Pons (tissue), 1 donor: ENCODE data around the gene MPEG1.
A peak's percentile ranks its signal among the peaks of the same experiment; 100 is the strongest.

Experiments used
- DNase-seq: peaks from one replicate; pipeline ENCODE4 v3.0.0-alpha.2; 2016; ENCODE audit warnings: low spot score

Gene MPEG1

GRCh38 chr11:59218893-59219292 is 6.2 kb upstream of the MPEG1 start:
- no peak for DNase-seq

- no peak for DNase-seq
Measured at GRCh38 chr11:59218319-59218718, 5.6 kb upstream of the MPEG1 start.

DNA sequence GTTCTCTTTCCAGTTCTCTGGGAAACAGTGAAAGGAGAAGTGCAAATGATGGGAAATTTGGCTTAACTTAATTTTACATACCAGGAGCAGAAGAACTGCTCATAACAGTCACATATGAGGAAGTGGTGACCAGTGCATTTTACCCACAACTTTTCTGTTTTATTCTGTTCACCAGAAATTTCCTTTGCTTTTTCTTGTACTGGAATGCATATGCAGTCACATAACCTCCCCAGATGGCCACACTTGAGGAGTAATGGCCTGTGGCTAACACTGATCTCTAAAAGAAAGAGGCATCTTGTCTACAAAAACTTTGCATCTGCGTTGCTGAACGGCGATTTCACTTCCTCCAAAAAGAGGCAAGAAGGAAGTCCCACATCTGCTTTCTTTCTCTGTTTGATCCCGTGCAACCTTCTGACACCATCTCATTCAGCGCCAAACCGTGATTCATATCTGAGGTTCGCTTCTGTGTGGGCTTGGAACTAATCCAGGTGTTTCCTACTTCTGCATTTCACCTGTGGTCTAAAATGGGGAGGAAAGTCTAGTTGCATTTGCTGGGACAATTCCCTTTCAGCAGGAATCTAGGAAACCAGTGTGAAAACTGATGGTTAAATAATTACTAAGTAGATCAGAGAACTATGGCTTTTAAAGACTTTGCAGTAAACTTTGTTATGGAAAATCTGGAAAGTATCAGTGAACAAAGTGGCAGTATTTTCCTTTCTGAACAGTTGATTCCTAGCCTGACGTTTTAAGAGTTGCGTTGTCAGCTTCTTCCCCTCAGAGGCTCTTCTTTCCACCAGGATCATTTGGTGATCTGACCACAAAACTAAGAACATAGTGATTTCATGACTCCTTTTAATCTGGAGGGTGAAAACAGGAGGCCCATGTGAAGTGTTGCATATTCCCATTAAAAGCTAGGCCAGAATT is 4.2 kb upstream of the MPEG1 start:
- DNase-seq = peak; percentile 81

DNA sequence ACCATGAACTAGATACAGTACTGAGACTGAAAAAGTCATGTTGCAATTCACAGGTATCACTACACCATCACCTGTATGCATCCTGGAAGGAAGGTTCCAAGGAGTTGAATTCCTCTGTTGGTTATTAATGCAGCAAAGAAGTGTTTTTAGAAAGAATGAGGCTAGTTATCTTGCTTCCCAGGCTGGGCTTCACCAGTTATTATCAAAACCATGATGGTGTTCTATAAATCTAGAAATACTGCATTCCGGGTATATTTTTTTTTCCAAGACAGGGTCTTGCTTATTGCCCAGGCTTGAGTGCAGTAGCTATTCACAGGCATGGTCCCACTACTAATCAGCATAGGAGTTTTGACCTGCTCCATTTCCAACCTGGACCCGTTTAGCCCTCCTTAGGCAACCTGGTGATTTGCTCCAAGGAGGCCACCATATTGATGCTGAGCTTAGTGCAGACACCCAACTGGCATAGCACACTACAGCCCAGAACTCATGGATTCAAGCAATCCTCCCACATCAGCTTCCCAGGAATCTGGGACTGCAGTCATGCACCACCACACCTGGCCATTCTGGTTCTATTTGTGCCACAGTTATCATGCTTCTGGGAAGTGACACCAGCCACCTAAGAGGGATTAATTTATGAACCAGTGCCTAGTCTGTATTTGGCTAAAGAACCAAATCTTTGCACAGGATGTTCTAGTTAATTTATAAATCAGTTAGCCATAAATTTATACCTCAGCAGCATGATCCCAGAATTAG is 1.6 kb upstream of the MPEG1 start:
- DNase-seq = no peak

GRCh38 chr11:59212222-59212621 is 505 bp downstream of the MPEG1 start:
- no peak for DNase-seq

GRCh38 chr11:59208956-59209355 is 3.8 kb downstream of the MPEG1 start:
- DNase-seq = no peak

DNA sequence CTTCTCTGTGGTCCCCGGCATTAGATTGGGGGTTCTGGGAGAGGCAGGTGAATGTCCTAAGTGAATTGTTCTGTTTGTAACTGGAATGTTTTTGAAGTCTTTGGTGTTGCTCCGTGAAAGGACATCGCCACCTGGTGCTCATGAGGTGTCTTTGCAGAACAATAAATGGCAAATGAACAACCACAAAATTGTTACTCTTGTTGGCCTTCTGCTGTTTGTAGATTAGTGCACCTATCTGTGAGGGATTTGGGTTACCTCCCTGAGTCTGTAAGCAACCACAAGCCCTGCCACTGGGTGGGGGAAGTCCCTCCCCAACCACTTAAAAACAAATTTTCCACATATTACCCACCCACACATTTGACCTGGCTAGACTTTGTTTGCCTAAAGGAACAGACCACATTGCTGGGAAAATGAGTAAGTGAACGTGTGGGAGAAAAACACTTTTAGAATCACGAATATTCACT is 4.7 kb downstream of the MPEG1 start:
- peak; percentile 82 for DNase-seq

GRCh38 chr11:59206635-59207034 is 6.1 kb downstream of the MPEG1 start:
- peak; percentile 76 for DNase-seq

DNA sequence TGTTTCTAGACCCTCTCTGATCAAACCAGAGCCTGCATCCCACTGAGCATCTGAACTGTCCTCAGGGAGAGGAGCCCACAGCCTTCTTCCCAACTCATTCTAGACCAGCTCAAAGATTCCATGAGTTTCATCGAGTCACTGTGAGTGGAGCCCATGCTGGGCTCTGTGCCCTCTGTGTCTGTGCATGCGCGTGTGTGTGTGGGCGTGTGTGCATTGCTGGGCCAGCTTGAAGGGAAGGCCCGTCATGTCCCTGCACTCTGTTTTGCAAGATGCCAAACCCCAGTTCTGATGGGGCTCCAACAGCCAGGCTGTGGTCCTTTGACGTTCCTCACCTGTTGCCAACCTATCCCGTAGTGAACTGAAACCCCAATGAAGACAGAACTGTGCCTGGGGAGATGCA is 7.1 kb downstream of the MPEG1 start:
- DNase-seq = no peak

- DNase-seq = no peak
Measured at GRCh38 chr11:59204746-59205145, 8.0 kb downstream of the MPEG1 start.

DNA sequence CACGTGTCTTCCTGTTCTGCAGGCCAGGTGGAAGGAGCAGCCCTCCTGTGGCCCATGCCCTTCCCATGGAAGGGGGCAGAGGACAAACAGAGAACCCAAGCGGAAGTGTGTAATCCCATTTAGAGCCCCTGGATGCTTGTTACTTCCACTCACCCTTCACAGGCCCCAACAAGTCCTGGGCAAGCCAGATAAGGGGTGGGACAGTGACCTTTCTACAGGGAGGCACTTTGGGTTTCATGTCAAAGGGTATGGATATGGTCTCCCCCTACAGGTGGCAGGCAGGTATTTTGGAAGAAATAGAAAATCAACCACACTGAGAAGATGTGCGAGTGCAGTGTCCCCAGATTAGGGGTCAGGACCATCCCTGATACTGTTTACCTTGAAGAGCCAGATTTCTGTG is 11.4 kb downstream of the MPEG1 start:
- no peak for DNase-seq

- no peak for DNase-seq
Measured at GRCh38 chr11:59200423-59200746, 12.3 kb downstream of the MPEG1 start.

DNA sequence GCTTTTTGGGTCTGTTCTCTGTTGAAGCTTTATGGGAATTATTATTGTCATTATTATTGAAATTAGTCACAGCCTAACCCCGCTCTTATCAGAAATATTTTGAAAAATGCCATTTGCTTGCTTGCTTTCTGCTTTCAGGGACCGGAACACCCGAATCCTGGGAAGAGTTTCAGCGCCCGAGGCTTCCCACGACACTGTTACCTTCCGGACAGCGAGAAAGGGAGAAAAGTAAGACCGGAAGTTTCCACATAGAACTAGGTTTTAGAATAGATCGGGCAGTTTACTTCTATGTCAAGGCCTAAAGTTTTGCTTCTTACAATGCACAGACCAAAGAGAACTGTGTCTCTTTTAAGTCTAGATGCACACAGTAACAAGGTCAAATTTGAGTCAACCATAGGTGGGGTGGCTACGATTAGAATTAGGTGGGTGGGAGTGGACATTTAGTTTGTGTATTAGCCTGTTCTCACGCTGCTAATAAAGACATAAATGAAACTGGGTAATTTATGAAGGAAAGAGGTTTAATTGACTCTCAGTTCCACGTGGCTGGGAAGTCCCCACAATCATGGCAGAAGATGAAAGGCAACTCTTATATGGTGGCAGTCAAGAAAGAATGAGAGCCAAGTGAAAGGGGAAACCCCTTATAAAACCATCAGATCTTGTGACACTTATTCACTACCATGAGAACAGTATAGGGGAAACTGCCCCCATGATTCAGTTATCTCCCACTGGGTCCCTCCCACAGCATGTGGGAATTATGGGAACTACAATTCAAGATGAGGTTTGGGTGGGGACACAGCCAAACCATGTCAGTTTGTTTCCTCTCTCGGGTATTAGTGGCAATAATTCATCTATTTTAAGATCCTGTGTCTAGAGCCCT is 12.9 kb downstream of the MPEG1 start:
- DNase-seq = no peak

DNA sequence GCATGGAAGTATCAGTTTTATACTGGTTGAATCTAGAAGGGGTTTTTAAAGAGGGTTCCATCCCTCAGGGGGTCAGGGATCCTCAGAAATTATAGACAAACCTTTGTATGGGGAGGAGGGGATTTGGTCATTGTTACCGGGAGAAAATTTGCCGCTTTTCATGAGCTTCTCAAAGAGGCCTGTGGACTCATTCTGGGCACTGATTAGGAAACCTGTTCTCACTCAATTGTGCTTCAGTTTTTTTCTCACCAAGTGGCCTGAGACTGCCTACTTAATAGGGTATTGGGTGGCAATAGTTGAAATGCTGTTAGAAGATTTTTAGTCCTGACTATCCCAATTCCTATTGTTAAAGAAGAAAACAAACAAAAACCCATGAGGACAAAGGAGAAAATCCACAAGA is 14.0 kb downstream of the MPEG1 start:
- no peak for DNase-seq

DNA sequence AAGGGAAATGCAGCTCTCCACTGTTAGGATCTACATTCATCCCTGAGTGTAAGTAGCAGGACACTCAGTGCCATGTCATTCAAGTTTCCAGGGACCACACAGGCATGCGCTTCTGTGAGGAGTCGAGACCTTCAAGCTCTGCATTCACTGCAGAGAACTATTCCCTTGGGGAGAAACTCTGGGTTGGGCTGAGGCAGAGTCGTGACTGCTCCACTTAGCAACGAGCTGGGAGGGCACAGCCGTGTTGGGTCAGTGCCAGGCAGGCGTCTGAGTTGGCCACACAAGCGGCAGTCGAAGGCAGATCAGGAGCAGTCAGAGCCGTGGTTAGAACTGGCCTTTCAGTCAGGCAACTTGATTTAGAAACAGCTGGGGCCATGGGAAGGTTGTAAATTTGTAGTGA is 14.7 kb downstream of the MPEG1 start:
- peak; percentile 83 for DNase-seq

GRCh38 chr11:59196777-59197176 is 15.9 kb downstream of the MPEG1 start:
- DNase-seq = no peak

DNA sequence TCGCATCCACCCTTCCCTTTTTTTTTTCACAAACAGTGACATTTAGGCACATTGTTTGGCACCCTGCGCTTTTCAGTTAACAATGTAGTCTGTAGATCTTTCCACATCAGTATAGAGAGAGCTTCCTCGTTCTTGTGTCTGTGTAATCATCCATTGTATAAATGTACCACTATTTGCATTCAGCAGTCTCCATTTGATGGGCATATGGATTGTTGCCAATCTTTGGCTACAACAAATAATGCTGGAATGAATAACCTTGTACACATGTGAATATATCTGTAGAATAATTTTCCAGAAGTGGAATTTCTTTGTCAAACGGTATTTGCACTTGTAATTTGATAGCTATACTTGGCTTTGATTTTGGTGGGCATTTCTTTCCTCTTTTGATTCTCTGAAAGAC is 17.1 kb downstream of the MPEG1 start:
- no peak for DNase-seq

GRCh38 chr11:59193587-59194130 is 19.1 kb downstream of the MPEG1 start:
- DNase-seq = no peak

DNA sequence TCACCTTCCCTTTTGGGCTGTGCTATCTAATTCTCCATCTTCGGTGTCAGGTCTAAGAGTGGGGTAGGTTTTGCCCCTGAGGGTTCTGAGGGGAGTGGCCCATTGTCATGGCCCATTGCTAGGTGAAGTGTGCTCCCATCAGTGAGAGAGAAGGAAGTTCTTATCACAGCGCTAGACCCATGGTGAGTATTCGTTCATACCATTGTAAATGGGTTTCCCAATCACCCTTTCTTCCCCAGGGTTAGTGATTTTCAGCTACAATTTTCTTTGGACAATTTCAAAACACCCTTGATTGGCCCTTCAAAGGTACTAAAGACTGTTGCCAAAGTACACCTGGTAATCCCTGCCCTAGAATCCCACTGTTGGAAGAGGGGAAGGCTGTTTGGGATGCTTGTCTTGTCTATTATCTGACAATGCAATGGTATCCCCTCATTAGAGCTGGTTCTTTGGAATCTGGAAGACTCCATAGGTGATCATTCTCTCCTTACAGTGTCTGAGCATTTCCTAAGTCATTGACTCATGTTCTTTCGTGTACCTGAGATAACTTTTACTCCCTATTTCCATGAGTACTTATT is 20.2 kb downstream of the MPEG1 start:
- DNase-seq = no peak

DNA sequence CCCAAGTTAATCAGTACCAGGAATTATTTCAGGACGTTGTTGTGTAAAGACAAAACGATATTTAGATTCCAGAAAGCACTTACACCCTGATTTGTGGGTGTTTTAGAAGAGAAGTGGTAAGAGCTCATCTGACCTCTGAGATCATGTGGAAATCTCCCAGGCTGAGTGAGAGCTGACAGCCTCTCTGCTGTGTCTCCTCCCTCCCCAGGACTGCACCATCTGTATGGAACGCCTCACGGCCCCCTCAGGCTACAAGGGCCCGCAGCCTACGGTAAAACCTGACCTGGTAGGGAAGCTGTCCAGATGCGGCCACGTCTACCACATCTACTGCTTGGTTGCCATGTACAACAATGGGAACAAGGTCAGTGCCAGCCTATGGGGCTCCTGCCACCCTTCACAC is 20.8 kb downstream of the MPEG1 start:
- DNase-seq = no peak

DNA sequence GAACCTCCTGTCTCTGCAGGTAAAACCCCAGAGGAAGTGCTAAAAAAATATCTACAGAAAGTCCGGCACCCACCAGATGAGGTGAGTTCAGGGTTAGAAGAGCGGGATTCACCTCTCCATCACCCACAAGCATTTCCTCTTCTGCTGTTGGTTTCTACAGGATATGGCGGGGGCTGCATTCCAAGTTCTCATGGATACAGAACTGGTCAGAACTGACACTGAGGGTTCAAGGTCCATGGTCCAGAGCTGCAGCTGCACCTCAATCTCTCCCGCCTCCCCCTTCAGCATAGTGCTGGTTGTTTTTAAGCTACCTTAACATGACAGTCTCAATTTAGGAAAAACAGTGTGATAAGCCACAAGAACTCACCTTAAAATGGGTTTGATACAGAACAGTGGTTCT is 21.6 kb downstream of the MPEG1 start:
- DNase-seq = no peak

DNA sequence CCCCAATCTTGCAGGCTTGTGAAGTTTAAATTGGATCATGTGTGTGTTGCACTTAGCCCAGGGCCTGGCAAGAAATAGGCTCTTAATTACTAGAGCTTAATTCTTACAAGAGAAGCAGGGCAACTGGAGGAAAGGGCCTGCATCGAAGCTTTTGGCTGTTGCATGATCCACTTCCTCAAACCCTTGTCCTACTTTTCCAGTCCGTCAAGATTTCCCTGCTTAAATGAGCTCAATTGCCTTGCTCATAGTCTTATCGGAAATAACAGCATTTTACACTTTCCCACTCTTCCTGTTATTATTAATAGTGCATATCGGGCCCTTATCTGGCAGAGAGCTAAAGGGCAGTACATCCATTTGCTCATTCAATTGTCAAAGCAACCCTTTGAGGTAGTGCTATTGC is 22.7 kb downstream of the MPEG1 start:
- DNase-seq = no peak
